ENCODE data around the gene ARID3B.

DNA sequence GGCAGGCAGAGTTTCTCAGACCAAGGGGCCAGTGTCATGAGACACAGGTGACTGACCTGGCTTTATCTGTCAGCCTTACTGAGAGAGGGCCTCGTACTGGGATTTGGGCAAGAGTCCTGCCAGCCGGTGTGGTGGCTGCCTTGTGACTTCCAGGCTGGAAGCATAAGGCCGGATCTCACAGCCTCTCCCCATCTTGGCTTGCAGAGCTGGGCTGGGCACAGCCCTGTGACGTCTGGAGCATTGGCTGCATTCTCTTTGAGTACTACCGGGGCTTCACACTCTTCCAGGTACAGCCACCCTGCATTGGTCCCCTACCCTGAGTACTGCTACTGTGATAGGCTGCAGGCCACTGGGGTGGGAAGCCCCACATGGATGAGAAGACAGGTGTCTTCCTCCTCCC is 86.7 kb downstream of the ARID3B start:
- TF ChIP-seq, protein P1, sequence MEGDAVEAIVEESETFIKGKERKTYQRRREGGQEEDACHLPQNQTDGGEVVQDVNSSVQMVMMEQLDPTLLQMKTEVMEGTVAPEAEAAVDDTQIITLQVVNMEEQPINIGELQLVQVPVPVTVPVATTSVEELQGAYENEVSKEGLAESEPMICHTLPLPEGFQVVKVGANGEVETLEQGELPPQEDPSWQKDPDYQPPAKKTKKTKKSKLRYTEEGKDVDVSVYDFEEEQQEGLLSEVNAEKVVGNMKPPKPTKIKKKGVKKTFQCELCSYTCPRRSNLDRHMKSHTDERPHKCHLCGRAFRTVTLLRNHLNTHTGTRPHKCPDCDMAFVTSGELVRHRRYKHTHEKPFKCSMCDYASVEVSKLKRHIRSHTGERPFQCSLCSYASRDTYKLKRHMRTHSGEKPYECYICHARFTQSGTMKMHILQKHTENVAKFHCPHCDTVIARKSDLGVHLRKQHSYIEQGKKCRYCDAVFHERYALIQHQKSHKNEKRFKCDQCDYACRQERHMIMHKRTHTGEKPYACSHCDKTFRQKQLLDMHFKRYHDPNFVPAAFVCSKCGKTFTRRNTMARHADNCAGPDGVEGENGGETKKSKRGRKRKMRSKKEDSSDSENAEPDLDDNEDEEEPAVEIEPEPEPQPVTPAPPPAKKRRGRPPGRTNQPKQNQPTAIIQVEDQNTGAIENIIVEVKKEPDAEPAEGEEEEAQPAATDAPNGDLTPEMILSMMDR (IDR thresholded peaks at IDR 0.05; ENCODE audit: poor library complexity) = no peak
- TF ChIP-seq EZH2phosphoT487 (IDR thresholded peaks at IDR 0.05; ENCODE audit: low read depth, severe bottlenecking, unreplicated experiment) (no peak), EZH2 (IDR thresholded peaks at IDR 0.05; ENCODE audit: borderline replicate concordance) (no peak)
